Ishikawa (cell line): ENCODE results near the gene ITIH5.

Experiments used
- CEBPB ChIP-seq: IDR thresholded peaks from 2 replicates; pipeline ENCODE4 v1.6.1; 2012
- CREB1 ChIP-seq: IDR thresholded peaks from 2 replicates; pipeline ENCODE4 v1.6.1; 2012; ENCODE audit warnings: low read depth
- EP300 ChIP-seq: IDR thresholded peaks from 2 replicates; pipeline ENCODE4 v1.6.1; 2012; ENCODE audit warnings: borderline replicate concordance
- FOXM1 ChIP-seq: IDR thresholded peaks from 2 replicates; pipeline ENCODE4 v1.6.1; 2012; ENCODE audit warnings: low read depth, borderline replicate concordance
- RAD21 ChIP-seq: IDR thresholded peaks from 2 replicates; pipeline ENCODE4 v1.6.1; 2012; ENCODE audit warnings: low read depth
- TAF1 ChIP-seq: IDR thresholded peaks from 2 replicates; pipeline ENCODE4 v1.6.1; 2012; ENCODE audit warnings: low read depth, mild to moderate bottlenecking
- TCF12 ChIP-seq: IDR thresholded peaks from 2 replicates; pipeline ENCODE4 v1.6.1; 2012; ENCODE audit warnings: low read depth
- TEAD4 ChIP-seq: IDR thresholded peaks from 2 replicates; pipeline ENCODE4 v1.6.1; 2012
- YY1 ChIP-seq: IDR thresholded peaks from 2 replicates; pipeline ENCODE4 v1.6.1; 2012; ENCODE audit warnings: low read depth
- ZBTB7A ChIP-seq: IDR thresholded peaks from 2 replicates; pipeline ENCODE4 v1.6.1; 2012; ENCODE audit warnings: low read depth
- TF ChIP-seq, protein P1 (sequence below): IDR thresholded peaks from 2 replicates; pipeline ENCODE4 v1.6.1; 2012; ENCODE audit warnings: low read depth, mild to moderate bottlenecking
- TF ChIP-seq, protein P2 (sequence below): IDR thresholded peaks from 2 replicates; pipeline ENCODE4 v1.6.1; 2012

- TF ChIP-seq YY1 (no peak), TAF1 (no peak), CEBPB (no peak), EP300 (no peak), RAD21 (peak; percentile 36), ZBTB7A (no peak), TEAD4 (no peak), TCF12 (no peak), CREB1 (no peak), FOXM1 (no peak)
- TF ChIP-seq, protein P1, sequence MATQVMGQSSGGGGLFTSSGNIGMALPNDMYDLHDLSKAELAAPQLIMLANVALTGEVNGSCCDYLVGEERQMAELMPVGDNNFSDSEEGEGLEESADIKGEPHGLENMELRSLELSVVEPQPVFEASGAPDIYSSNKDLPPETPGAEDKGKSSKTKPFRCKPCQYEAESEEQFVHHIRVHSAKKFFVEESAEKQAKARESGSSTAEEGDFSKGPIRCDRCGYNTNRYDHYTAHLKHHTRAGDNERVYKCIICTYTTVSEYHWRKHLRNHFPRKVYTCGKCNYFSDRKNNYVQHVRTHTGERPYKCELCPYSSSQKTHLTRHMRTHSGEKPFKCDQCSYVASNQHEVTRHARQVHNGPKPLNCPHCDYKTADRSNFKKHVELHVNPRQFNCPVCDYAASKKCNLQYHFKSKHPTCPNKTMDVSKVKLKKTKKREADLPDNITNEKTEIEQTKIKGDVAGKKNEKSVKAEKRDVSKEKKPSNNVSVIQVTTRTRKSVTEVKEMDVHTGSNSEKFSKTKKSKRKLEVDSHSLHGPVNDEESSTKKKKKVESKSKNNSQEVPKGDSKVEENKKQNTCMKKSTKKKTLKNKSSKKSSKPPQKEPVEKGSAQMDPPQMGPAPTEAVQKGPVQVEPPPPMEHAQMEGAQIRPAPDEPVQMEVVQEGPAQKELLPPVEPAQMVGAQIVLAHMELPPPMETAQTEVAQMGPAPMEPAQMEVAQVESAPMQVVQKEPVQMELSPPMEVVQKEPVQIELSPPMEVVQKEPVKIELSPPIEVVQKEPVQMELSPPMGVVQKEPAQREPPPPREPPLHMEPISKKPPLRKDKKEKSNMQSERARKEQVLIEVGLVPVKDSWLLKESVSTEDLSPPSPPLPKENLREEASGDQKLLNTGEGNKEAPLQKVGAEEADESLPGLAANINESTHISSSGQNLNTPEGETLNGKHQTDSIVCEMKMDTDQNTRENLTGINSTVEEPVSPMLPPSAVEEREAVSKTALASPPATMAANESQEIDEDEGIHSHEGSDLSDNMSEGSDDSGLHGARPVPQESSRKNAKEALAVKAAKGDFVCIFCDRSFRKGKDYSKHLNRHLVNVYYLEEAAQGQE = no peak
- TF ChIP-seq, protein P2, sequence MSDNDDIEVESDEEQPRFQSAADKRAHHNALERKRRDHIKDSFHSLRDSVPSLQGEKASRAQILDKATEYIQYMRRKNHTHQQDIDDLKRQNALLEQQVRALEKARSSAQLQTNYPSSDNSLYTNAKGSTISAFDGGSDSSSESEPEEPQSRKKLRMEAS = no peak
Observed at GRCh38 chr10:7622969-7623368, 43.8 kb downstream of the ITIH5 start.
